WTC11 (cell line): ENCODE data around the gene DHRSX. TPM values are rescaled to one million over a fixed set of nuclear protein-coding genes. Genes with fewer than 3 reads are reported as not detected.

Source experiments
- ATAC-seq: fragments of 200-7000 bp; cut with Tn5 transposase; 2 replicates; pipeline ENCODE4 v1.10.0; 2021; ENCODE audit warnings: mild to moderate bottlenecking, moderate library complexity
- CTCF ChIA-PET: fragments of 300-600 bp; sonication (Branson Sonifier 250); formaldehyde crosslinking; loops from one replicate; lab custom pipeline; 2021; ENCODE audit warnings: antibody characterized with exemption; lab: Charles Lee
- POLR2A ChIA-PET: fragments of 350-600 bp; sonication (Branson Sonifier 250); formaldehyde crosslinking; loops from one replicate; lab custom pipeline; 2021; ENCODE audit warnings: antibody characterized with exemption; lab: Charles Lee
- DNase-seq: peaks from one replicate; pipeline ENCODE4 v3.0.0; 2021; ENCODE audit warnings: low spot score
- H3K27ac Mint-ChIP-seq: 2 replicates; pipeline ENCODE4 v1.8.0; 2021; ENCODE audit warnings: mixed read lengths
- H3K27me3 Mint-ChIP-seq: 2 replicates; pipeline ENCODE4 v1.8.0; 2021; ENCODE audit warnings: low read depth, mild to moderate bottlenecking, moderate library complexity, mixed read lengths
- H3K36me3 Mint-ChIP-seq: 2 replicates; pipeline ENCODE4 v1.8.0; 2021; ENCODE audit warnings: mixed read lengths
- H3K4me1 Mint-ChIP-seq: 2 replicates; pipeline ENCODE4 v1.8.0; 2022; ENCODE audit warnings: mixed read lengths
- H3K4me3 Mint-ChIP-seq: 2 replicates; pipeline ENCODE4 v1.8.0; 2021; ENCODE audit warnings: mild to moderate bottlenecking, moderate library complexity, mixed read lengths
- H3K9me3 Mint-ChIP-seq: 2 replicates; pipeline ENCODE4 v1.8.0; 2021; ENCODE audit warnings: mixed read lengths
- FOXK1 ChIP-seq: sonication (generic); formaldehyde crosslinking; IDR thresholded peaks from 2 replicates; pipeline ENCODE4 v1.8.0; 2022; ENCODE audit warnings: mild to moderate bottlenecking, moderate library complexity, missing genetic modification reagents
- HMGXB4 ChIP-seq: sonication (generic); formaldehyde crosslinking; IDR thresholded peaks from 2 replicates; pipeline ENCODE4 v1.8.1; 2023; ENCODE audit warnings: mild to moderate bottlenecking, moderate library complexity, missing genetic modification reagents
- IRF2 ChIP-seq: sonication (generic); formaldehyde crosslinking; IDR thresholded peaks from 2 replicates; pipeline ENCODE4 v1.8.0; 2022; ENCODE audit warnings: low read depth, missing genetic modification reagents, borderline replicate concordance
- NFYB ChIP-seq: sonication (generic); formaldehyde crosslinking; conservative IDR thresholded peaks from 2 replicates; pipeline ENCODE4 v1.8.0; 2022; ENCODE audit warnings: low read depth, missing genetic modification reagents
- SOX15 ChIP-seq: fragments of 250-450 bp; sonication (Bioruptor Pico); IDR thresholded peaks from 2 replicates; pipeline ENCODE4 v1.9.0; 2021; ENCODE audit warnings: mild to moderate bottlenecking
- TEAD1 ChIP-seq: sonication (generic); formaldehyde crosslinking; IDR thresholded peaks from 2 replicates; pipeline ENCODE4 v1.8.0; 2022; ENCODE audit warnings: mild to moderate bottlenecking, missing genetic modification reagents
- TEAD4 ChIP-seq: sonication (generic); formaldehyde crosslinking; IDR thresholded peaks from 2 replicates; pipeline ENCODE4 v1.8.0; 2022; ENCODE audit warnings: mild to moderate bottlenecking, missing genetic modification reagents
- USF1 ChIP-seq: sonication (generic); formaldehyde crosslinking; IDR thresholded peaks from 2 replicates; pipeline ENCODE4 v1.8.0; 2022; ENCODE audit warnings: mild to moderate bottlenecking, missing genetic modification reagents
- USF2 ChIP-seq: sonication (generic); formaldehyde crosslinking; IDR thresholded peaks from 2 replicates; pipeline ENCODE4 v1.8.1; 2023; ENCODE audit warnings: mild to moderate bottlenecking, missing genetic modification reagents, moderate library complexity
- ZBTB21 ChIP-seq: sonication (generic); formaldehyde crosslinking; IDR thresholded peaks from 2 replicates; pipeline ENCODE4 v1.8.1; 2023; ENCODE audit warnings: mild to moderate bottlenecking, missing genetic modification reagents, borderline replicate concordance
- ZMAT4 ChIP-seq: fragments of 250-450 bp; sonication (Bioruptor Pico); IDR thresholded peaks from 2 replicates; pipeline ENCODE4 v1.9.0; 2021; ENCODE audit warnings: mild to moderate bottlenecking
- ZNF416 ChIP-seq: fragments of 250-450 bp; sonication (Bioruptor Pico); IDR thresholded peaks from 2 replicates; pipeline ENCODE4 v1.9.0; 2021; ENCODE audit warnings: mild to moderate bottlenecking, inconsistent platforms
- ZNF532 ChIP-seq: fragments of 250-450 bp; sonication (Bioruptor Pico); IDR thresholded peaks from 2 replicates; pipeline ENCODE4 v1.9.0; 2021; ENCODE audit warnings: mild to moderate bottlenecking, borderline replicate concordance
- ZSCAN18 ChIP-seq: fragments of 250-450 bp; sonication (Bioruptor Pico); IDR thresholded peaks from 2 replicates; pipeline ENCODE4 v2.1.2; 2022; ENCODE audit warnings: mild to moderate bottlenecking, moderate library complexity
- total RNA-seq: library from RNA; stranded (reverse); gene quantifications from 3 replicates; pipeline ENCODE4 v1.2.3, GENCODE V29; 2021
- TF ChIP-seq, protein P1 (sequence below): fragments of 250-450 bp; sonication (Bioruptor Pico); IDR thresholded peaks from 2 replicates; pipeline ENCODE4 v1.9.0; 2021; ENCODE audit warnings: moderate library complexity, mild to moderate bottlenecking, inconsistent platforms, borderline replicate concordance
- TF ChIP-seq, protein P2 (sequence below): sonication (generic); formaldehyde crosslinking; IDR thresholded peaks from 2 replicates; pipeline ENCODE4 v1.8.1; 2023; ENCODE audit warnings: mild to moderate bottlenecking, missing genetic modification reagents, borderline replicate concordance
- TF ChIP-seq, protein P3 (sequence below): sonication (generic); formaldehyde crosslinking; IDR thresholded peaks from 2 replicates; pipeline ENCODE4 v1.8.1; 2023; ENCODE audit warnings: mild to moderate bottlenecking, missing genetic modification reagents

The DHRSX gene
- total RNA-seq, 1 experiment from 2014 or later, result 28.2 TPM

DNA sequence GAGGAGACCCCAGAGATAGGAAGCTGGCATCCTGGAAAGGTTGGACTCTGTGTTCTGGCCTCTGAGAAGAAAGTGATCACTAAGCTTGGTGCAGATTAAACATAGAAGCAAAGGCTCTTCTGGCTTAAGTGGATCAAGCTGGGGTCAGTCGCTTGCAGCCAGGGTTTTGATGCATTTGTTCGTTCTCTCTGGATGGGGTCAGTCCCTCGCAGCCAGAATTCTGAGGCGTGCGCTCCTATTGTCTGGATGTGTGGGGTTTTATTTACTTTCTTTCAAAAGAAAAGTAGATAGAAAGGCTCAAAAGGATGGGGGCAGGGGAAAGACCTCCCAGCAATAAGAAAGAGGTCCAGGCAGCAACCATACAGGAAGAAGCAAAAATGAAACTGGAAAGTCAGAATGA lies 152.6 kb downstream of the DHRSX start:
- ChIA-PET CTCF (no interaction called here), POLR2A (no interaction called here)
- no peaks in the 10 kb centered on the region; the same call in 1 of the 2 replicates for H3K4me1 Mint-ChIP-seq
- no peak overlapping the region for H3K27ac Mint-ChIP-seq
- ATAC-seq (no peak), DNase-seq (no peak)
- H3K9me3 Mint-ChIP-seq, result peaks cover 47% of the 10 kb centered on the region
- H3K36me3 Mint-ChIP-seq, result peaks cover 48% of the 10 kb centered on the region
- H3K27me3 Mint-ChIP-seq, result no peaks in the 10 kb centered on the region
- no peak for TF ChIP-seq FOXK1 (CRISPR knock-in tag)
- no peak for TF ChIP-seq NFYB (CRISPR knock-in tag)
- H3K4me3 Mint-ChIP-seq, result no peak overlapping the region

GRCh38 chrX:2346158-2346557 lies 154.6 kb downstream of the DHRSX start:
- H3K9me3 Mint-ChIP-seq, result peaks cover 52% of the 10 kb centered on the region
- ATAC-seq, result no peak
- POLR2A ChIA-PET, result no interaction called here
- CTCF ChIA-PET, result no interaction called here
- peaks cover 53% of the 10 kb centered on the region for H3K36me3 Mint-ChIP-seq
- no peak overlapping the region for H3K27ac Mint-ChIP-seq
- DNase-seq, result no peak
- TF ChIP-seq USF2 (CRISPR knock-in tag) (no peak), ZNF416 (CRISPR knock-in tag) (no peak), TEAD4 (CRISPR knock-in tag) (no peak), IRF2 (CRISPR knock-in tag) (no peak), TEAD1 (CRISPR knock-in tag) (no peak), ZMAT4 (no peak), ZSCAN18 (no peak), USF1 (CRISPR knock-in tag) (no peak), SOX15 (no peak), ZNF532 (CRISPR knock-in tag) (no peak), NFYB (CRISPR knock-in tag) (no peak), HMGXB4 (CRISPR knock-in tag) (no peak), ZBTB21 (no peak)
- TF ChIP-seq, protein P1, sequence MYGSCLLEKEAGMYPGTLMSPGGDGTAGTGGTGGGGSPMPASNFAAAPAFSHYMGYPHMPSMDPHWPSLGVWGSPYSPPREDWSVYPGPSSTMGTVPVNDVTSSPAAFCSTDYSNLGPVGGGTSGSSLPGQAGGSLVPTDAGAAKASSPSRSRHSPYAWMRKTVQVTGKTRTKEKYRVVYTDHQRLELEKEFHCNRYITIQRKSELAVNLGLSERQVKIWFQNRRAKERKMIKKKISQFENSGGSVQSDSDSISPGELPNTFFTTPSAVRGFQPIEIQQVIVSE (CRISPR knock-in tag), result no peak
- TF ChIP-seq, protein P2, sequence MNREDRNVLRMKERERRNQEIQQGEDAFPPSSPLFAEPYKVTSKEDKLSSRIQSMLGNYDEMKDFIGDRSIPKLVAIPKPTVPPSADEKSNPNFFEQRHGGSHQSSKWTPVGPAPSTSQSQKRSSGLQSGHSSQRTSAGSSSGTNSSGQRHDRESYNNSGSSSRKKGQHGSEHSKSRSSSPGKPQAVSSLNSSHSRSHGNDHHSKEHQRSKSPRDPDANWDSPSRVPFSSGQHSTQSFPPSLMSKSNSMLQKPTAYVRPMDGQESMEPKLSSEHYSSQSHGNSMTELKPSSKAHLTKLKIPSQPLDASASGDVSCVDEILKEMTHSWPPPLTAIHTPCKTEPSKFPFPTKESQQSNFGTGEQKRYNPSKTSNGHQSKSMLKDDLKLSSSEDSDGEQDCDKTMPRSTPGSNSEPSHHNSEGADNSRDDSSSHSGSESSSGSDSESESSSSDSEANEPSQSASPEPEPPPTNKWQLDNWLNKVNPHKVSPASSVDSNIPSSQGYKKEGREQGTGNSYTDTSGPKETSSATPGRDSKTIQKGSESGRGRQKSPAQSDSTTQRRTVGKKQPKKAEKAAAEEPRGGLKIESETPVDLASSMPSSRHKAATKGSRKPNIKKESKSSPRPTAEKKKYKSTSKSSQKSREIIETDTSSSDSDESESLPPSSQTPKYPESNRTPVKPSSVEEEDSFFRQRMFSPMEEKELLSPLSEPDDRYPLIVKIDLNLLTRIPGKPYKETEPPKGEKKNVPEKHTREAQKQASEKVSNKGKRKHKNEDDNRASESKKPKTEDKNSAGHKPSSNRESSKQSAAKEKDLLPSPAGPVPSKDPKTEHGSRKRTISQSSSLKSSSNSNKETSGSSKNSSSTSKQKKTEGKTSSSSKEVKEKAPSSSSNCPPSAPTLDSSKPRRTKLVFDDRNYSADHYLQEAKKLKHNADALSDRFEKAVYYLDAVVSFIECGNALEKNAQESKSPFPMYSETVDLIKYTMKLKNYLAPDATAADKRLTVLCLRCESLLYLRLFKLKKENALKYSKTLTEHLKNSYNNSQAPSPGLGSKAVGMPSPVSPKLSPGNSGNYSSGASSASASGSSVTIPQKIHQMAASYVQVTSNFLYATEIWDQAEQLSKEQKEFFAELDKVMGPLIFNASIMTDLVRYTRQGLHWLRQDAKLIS (CRISPR knock-in tag), result no peak
- TF ChIP-seq, protein P3, sequence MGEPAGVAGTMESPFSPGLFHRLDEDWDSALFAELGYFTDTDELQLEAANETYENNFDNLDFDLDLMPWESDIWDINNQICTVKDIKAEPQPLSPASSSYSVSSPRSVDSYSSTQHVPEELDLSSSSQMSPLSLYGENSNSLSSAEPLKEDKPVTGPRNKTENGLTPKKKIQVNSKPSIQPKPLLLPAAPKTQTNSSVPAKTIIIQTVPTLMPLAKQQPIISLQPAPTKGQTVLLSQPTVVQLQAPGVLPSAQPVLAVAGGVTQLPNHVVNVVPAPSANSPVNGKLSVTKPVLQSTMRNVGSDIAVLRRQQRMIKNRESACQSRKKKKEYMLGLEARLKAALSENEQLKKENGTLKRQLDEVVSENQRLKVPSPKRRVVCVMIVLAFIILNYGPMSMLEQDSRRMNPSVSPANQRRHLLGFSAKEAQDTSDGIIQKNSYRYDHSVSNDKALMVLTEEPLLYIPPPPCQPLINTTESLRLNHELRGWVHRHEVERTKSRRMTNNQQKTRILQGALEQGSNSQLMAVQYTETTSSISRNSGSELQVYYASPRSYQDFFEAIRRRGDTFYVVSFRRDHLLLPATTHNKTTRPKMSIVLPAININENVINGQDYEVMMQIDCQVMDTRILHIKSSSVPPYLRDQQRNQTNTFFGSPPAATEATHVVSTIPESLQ (CRISPR knock-in tag), result no peak
- H3K4me1 Mint-ChIP-seq, result peaks cover 13% of the 10 kb centered on the region
- no peak overlapping the region for H3K4me3 Mint-ChIP-seq
- no peaks in the 10 kb centered on the region for H3K27me3 Mint-ChIP-seq
